ENCODE data around the gene KAT2A.

GRCh38 chr17:42087042-42087701 lies 34.0 kb downstream of the KAT2A start:
- no peak for TF ChIP-seq CTCF (conservative IDR thresholded peaks at IDR 0.05)
- TF ChIP-seq ZFX (IDR thresholded peaks at IDR 0.05): no peak

All from C4-2B (cell line).